ENCODE measurements around the gene COX15.
"Not testable (repeated sequence)": the region's sequence is repeated elsewhere in the genome, so short reads cannot be mapped to it uniquely, and the experiment has no call there.

COX15 gene

DNA sequence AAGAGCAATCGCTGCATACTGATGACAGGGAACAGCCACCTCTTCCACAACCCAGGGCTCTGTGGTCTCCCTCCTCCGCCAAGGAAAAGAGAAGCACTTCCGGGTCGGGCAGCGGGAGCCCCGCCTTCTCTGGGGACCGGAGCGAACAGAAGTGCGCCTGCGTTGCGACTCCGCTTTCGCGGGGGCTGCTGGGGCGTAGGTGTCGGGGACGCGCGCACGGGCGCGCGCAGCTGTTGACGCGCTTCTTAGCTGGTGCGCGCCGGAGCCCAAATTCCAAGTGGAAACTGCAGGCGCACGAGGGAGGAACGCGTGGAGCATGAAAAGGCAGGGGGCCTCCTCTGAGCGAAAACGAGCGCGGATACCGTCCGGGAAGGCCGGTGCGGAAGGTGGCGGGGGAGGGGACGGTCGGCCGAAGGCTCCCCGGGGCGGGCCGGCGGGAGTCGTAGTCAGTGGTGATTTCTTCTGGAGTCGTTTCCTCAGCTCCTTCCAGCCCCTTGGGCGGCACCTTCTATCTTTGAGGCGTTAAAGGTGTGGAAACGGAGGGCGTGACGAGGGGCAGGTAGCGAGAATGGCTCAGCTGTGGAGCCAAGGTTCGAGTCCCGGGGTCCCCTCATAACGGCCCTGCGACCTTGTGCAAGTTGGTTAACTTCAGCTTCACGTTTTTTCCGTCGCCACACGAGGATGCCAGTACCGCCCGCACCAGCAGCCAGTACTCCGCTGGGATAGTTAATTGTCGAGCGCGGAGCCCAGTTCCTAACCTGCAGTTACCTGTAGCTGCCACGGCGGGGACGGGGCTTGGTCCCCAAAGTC, at the start of gene COX15, which contains the start of gene CUTC:
Gene COX15, minus strand, starts transcription at position 95 of the 810 bp plus-strand sequence. Its CDS starts 78 bp downstream, at position 17.
Gene CUTC, plus strand, starts transcription at position 202 of the 810 bp plus-strand sequence. Its CDS starts 115 bp downstream, at position 317.
- peak; percentile 97 for DNase-seq

DNA sequence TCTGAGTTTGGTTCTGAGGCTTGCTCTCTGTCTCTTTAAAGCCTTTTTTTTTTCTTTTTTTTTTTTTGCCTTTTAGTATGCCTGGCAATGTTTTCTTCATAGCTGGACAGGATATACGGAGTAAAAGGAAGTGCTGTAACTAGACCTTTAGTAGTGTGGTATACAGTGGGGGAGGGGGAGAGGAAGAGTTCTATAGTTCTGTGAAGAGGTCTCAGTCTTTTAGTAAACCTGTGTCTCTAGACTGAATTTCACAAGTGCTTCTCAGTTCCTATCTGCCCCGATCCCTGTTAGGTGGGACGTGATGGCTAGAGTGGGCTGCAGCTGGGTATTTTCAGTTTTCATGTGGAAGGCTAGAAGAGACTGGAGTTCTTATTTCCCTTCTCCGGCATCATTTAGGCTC, 47.4 kb upstream of the COX15 start:
- DNase-seq: no peak

DNA sequence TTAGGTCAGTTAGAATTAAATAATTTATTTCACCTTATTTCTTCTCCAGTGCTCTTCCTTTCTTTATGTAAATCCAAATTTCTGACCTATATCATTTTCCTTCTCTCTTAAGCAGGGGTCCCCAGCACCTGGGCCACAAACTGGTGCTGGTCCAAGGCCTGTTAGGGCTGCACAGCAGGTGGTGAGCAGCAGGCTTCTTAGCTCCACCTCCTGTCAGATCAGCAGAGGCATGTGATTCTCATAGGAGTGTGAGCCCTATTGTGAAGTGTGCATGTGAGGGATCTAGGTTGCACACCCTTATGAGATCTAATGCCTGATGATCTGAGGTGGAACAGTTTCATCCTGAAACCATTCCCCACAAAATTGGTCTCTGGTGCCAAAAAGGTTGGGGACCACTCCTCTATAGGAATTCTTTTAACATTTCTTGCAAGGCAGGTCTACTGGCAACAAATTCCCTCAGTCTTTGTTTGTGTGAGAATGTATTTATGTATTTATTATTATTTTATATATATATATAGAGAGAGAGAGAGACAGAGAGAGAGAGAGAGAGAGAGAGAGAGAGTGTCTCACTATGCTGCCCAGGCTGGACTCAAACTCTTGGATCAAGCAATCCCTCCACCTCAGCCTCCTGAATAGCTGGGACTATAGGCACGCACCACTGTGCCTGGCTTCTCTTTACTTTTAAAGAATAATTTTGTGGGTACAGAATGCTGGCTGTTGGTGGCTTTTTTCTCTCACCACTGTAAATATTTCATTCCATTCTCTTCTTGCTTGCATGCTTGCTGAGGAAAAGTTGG, 46.2 kb upstream of the COX15 start:
- DNase-seq: no peak

DNA sequence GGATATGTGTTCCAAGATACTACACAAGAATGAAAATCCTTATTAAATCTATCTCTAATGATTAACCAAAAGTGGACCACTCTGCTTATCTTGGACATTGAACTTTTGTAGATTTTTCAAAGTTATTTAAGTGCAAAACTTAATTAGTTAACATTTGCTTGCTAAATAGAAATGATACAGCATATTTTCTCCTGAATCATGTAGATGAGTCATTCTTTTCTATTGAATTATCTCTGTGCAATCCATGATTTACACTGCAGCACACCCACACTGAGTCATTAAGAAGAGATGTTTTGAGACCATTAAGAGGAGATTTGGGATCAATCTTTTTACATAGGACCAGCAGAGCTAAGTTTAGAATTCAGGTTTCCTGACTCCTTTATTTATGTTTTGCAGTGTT, 43.9 kb upstream of the COX15 start:
- DNase-seq: no peak

DNA sequence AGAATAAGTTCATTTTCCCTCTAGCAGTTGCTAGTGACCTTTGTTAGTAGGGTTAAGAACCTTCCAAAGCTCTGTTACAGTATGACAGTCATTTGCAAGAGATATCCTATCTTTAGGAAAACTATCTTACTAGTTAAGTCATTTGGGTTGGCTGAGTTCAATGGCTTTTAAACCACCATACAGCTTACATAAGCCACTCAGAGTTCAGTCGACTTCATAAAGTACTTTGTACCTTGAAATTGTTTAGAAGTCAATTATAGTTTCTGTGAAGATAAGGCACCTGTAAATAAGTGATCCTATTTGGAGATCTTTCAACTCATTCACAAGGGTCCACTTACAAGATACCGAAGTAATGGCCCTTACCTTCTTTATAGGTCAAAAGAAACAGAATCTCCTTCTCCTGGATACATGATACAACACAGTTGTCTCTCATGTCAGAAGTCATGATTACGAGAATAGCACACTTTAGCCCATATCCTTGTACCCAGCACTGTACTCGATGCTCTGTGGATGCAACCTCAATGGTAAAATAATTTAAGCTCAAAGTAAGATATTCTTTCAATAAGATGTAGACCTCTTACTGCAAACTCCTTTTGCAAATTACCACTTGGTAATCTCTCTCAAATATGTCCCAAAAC, 38.6 kb upstream of the COX15 start:
- DNase-seq: no peak

DNA sequence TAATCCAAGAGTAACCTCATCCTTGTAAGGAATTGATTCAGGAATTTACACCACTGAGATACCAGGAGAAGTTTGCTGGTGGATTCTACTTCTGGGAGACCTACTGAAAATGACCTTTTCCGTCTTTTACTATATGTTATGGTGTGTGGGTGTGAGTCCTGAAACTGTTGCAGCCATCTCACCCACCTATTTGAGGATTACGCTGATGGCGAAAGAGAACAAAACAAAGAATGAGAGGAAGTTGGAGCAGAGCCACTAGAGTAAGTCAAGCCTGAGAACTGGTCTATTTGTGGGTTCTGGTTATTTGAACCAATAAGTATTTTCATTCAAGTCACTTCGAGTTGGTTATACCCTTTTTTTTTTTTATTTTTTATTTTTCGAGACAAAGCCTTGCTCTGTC, 37.8 kb upstream of the COX15 start:
- DNase-seq: no peak

DNA sequence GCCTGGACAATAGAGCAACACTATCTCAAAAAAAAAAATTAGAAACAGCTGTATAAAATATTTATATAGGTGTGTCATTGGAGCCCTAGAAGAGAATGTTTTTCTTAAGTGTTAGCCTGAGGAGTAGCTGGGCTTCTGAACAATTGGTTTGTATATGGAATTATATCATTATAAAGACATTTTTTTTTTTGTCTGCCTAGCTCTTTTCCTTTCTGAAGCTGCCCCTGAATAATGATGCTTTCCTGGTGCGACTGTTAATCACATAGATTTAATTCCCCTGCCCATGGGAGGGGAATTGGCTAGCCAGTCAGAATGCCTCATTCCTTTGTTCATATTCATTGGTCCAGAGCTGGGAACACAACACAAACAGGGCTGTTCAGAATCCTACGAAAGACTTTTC, 36.6 kb upstream of the COX15 start:
- no peak for DNase-seq

DNA sequence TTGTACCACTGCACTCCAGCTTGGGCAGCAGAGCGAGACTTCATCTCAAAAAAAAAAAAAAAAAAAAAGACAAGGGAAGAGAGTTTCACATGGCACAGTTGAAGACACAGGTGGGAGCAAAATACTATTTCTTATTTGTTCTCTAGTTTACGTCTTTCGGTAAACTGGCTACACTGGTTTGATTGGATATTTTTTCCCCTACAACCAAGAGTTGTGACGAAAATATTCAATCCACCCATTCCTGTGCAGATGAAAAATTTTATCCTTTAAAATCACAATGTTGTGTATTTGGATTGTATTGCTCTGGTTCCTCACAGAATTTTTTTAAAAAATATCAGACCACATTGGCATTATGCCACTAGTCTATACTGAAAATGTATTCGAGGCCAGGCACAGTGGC, 36.0 kb upstream of the COX15 start:
- no peak for DNase-seq

DNA sequence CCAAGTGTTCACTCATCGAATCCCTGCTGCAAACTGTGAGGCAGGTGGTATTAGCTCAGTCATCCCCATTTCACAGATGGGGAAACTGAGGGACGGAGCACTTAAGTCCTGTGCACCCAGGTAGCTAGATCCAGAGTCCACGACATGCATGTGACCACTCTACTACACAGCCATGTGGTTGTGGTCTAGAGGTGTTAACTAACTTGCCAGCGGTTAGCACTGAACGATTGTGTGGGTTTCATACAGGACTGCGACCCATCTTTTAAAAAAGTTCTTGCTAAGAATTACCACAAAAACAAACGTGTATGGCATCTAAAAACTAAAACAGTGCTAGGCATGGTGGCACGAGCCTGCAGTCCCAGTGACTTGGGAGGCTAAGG, 34.4 kb upstream of the COX15 start:
- DNase-seq: no peak

DNA sequence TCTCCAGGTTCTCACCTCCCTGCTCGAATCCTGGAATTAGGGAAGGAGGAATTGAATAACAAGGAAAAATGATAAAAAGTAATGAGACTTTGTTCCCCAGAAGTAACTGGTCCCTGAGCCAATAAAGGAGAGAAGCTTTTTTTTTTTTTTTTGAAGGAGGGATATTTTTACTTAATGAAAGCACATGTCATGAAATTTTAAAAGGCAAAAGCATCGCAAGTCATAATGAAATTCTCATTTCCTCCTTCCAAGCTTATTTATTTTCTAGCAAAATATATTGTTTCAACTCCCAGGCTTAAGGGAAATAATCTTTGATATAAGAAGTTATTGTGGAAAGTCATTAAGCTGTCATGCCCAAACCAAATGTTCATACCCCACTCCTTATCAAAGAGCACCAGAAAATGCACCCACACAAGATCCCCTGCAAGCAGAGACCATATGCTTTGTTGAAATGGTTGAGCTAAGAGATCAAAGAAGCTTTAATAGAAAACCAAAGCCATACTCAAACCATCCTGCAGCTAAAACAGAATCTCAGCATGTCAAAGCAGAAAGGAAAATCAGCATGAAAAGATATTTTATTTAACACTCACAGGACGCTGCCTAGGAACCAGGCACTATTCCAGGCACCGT, 33.9 kb upstream of the COX15 start:
- no peak for DNase-seq

DNA sequence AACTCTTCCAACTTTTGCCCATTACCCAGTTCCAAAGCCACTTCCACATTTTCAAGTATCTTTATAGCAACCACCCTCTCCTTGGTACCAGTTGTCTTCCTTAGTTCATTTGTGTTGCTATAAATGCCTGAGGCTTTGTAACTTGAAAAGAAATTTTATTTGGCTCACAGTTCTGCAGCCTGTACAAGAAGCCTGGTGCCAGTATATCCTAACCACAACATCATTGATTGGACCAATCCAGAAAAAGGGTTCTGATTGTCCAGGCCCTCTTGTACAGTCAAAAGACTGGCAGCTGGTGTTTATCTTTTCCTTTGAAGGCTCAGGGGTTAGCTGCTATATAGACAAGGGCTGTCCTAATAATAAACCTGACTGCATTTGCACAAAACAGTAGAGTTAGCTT, 29.4 kb upstream of the COX15 start:
- no peak for DNase-seq

DNA sequence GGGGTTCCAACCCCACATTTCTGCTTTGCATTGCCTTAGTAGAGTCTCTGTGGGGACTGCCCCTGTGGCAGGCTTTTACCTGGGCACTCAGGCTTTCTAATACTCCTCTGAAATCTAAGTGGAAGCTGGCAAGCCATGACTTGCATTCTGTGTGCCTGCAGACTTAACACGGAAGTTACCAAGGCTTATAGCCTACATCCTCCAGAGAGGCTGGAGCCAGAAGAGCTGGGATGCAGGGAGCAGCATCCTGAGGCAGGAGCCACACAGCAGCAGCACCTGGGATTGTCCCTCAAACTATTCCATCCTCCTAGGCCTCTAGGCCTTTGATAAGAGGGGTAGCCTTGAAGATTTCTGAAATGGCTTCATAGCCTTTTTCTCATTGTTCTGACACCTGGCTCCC, 28.4 kb upstream of the COX15 start:
- DNase-seq: no peak

DNA sequence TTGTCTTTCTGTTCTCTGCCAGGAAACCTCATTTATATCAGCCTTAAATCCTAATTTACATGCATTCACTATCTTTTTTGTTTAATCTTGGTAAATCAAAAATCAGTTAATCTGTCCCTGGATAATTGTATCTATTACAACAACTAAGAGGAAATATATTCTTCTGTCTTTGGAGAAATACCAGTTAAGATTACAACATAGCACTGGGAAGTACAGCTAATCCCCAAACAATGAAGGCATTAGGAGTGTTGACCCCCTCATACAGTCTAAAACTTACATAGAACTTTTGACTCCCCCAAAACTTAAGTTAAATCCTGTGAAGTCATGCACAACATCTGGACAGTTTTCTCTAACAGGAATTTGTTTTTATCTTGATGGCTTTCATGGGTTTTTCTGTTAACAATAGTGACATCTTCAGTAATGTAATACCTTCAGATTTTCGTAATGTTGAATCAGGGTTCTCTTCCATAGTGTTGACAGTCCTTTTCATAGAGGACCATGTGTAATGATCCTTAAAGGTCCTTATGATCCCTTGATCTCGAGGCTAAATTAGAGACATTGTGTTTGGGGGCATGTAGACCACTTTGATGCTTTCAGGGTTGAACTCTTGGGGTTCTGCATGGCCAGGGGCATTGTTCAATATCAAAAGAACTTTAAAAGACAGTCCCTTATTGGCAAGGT, 26.4 kb upstream of the COX15 start:
- no peak for DNase-seq

DNA sequence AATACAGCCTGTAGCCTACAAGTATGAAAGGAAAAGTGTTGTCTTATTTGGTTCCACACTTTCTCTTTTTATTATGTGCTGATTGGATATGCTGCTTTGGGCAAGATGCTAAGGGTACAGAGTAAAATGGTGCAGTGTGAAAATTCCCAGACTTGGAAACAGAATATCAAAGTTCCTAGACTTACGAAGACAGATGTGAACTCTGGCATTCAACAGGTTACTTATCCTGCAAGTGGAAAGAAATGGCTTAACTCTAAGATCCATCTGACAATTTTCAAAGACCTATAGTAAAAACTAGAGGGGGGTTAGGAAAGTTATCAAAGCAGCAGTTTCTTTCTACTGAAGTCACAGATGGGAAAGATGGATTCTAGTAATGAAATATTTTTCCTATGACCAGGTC, 24.2 kb upstream of the COX15 start:
- no peak for DNase-seq

DNA sequence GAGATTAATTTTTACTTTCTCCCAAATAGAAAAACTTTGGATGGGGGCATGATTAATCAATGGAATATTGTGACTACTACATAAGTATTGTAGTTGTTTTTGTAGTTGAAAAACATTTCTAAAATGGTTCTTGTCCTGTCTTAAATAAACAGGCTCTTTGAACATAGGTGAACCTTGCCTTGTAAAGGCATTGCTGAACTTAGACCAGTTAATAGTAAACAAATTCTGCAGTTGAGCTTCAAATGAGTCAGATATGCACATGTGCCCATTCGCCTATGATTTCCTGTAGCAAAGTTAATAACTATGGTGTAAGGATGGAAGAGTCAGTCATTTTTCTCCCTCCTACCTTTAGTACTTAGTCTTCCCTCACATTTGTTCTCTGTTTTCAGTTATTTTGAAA, 22.7 kb upstream of the COX15 start:
- DNase-seq: no peak

DNA sequence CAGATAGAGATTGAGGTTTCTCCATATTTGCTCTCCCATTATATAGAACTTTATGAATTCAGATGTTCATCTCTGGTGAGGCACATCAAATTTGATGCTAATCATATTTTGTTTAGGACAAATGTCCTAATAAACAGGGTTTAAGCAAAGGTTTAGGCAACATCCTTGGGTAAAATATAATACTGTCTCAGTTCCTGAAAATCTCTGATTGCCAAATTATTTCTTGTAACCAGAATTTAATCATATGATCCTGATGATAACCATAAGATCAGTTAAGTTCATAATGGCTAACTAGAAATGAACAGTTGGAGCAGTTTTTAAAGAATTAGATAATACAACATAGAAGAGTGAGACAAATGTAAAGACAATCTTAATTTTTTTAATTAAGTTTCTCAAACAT, 18.7 kb upstream of the COX15 start:
- DNase-seq: no peak

DNA sequence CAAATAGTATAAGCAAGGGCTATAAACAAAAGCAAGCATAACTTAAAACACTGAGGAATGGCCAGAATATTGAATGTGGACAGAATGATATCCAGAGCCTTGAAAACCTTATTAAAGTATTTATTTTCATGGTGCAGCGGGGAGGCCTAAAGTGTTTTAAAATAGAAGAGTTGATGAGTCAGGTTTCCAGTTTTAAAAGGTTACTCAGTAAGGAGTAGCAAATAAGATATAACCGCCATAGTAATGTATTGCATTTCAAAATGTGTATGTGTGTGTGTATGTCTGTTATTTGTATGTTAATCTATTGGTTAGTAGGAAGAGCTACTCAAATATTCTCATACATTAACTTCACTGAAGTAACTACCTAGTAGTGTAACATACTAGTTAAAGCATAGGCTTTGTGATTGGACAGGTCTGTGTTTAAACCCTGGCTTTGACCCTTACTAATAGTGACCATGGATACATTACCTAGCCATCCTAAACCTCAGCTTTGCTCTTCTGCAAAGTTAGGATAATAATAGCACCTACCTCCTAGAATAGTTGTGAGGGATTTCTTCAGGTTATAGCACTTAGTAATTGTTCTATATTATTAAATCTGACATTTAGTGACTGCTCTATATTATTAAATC, 17.0 kb upstream of the COX15 start:
- DNase-seq: no peak

DNA sequence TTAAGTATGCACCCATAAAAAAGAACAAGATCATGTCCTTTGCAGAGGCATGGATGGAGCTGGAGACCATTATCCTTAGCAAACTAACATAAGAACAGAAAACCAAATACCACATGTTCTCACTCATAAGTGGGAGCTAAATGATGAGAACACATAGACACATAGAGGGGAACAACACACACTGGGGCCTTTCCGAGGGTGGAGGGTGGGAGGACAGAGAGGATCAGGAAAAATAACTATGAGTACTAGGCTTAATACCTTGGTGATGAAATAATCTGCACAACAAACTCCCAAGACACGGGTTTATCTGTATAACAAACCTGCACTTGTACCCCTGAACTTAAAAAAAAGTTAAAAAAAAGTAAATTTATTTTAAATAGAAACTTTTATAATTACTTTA, 14.2 kb upstream of the COX15 start:
- DNase-seq: not testable (repeated sequence)

DNA sequence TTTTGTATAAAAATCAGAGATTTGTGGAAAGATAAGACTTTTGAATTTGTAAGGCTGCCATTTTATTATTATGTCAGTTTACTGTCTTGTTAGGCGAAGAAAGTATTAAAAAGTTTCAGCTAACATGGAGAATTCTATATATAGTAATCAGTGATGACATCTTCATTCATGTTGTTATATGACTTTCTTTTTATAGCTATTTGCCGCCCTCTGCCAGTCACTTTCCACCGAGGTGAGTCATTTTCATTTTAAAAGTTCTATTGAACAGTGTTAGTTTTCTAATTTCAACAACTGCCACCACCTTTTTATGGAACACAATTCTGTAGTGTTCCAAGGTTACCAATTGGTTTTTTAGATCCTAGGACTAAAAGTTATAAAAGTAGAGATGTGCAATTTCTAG, 11.9 kb upstream of the COX15 start:
- DNase-seq: no peak

DNA sequence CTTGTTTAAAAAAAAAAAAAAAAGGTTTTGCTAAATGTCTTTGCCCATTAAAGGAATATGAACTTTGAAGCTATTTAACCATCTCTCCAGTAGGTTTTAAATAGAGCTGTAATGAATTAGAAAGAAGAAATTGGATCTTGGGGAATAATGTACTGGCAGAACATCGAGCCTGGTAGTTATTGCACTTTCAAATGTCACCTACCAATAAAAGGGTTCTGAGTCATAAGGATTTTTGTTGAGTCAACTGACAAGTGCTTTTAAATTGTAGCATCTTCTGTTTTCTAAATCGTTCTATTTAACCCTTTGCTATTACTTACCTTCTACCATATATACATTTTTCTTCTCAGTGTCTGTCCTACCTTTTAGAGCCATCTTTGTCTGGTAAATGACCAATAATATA, 10.8 kb upstream of the COX15 start:
- DNase-seq: no peak

DNA sequence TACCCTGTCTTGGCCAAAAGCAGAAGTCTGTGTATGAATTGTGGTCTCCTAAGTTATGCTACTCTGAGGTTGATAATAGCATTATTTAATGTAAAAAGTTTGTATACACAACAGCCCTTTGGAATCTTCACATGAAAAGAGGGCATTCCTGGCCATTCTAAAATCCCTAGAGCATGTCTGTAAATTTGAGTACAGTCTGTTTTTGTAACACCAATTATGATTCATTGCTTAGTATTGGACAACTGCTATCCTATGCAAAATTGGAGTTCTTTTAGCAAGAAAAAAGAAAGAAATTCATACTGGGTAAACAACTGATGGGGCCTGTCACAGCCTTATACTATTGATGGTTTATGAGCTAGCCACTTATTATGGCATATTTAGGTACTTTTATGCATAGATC, 10.3 kb upstream of the COX15 start:
- no peak for DNase-seq

DNA sequence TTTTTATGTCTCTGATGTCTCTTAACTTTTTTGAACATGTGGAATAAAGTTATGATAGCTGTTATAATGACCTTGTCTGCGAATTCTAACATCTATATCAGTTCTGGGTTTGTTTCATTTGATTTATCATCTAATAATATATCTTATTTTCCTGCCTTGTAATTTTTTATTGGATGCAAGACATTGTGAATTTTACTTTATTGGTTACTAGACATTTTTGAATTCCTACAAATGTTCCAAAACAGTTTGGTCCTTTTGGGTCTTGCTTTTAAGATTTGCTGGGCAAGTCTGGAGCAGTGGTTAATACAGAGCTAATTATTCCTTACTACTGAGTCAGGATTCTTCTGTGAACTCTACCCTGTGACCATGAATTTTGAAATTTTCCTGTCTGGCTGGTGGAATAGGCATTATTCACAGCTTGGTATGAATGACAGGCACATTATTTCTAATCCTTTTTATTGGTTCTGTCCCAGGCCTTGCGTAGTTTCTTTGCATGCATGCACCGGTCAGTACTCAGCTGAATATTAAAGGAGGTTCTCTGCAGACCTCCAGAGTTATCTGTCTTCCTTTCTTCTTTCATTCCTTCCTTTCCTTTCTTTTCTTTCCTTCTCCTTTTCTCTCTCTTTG, 9.1 kb upstream of the COX15 start:
- no peak for DNase-seq

Data from activated CD4-positive, alpha-beta T cell treated with anti-CD3 and anti-CD28 coated beads for 48 hours (primary cell).